HG03469 (cell line): ENCODE measurements around the gene RPRML.

Source experiments
- ATAC-seq: cut with Tn5 transposase; IDR thresholded peaks from one replicate; pipeline ENCODE4 v1.9.1; 2021; ENCODE audit warnings: mild to moderate bottlenecking, moderate library complexity, moderate number of reproducible peaks; ENCODE audit not compliant: unreplicated experiment

Gene RPRML

DNA sequence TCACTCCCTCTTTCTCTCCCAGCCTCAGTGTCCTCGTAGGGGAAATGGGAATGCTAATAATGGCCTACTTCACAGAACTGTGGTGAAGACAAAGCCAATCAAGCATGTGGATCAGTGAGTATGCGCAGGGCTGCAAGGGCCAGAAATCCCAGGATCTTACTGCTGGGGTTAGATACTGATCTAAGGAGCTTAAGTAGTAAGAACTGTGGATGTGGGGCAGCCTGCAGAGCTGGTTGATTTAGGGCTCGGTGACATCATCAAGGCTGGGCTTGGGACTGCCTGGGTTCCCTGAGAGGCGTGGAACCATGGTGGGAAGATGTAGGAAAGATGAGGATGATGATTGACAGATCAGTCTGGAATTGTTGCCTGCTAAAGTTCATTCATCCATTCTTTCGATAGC lies 30.5 kb downstream of the RPRML start:
- no peak for ATAC-seq

DNA sequence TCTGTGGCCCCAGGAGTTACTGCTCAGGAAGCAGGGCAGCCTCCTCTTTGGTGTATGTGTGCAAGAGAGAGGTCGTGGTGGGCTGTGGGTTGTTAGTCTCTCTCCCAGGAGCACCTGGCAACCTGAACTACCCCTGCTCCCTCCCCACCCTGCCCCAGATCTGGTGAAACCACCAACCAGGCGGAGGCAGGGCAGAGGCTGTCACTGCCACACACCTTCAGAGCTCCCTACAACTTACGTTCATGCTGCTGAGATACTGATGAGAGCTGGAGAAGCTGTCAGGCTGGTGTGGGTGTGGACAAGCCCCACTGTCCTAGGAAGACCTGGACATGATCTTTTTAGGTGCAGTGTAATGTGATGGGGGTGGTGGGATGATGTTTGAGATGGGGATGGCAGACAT lies 31.8 kb downstream of the RPRML start:
- ATAC-seq, result no peak

DNA sequence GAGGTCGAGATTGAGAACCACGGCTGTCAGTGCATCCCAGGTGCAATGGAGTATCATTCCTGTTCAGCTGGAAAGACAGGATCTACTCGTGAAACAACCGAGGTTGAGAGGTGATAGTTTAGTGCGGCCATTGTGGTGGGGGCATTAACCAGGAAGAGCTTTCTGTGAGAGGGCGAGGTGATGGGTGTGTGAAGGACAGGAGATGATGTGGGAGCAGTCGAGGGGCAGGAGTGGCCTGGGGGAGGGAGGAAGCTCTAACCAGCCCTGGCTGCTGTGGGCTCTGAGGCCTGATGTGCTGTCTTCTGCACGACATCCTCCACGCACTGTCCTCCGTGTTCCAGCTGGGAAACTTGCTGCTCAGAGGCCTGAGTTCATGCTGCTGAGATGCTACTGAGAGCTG lies 34.1 kb downstream of the RPRML start:
- ATAC-seq, result no peak

DNA sequence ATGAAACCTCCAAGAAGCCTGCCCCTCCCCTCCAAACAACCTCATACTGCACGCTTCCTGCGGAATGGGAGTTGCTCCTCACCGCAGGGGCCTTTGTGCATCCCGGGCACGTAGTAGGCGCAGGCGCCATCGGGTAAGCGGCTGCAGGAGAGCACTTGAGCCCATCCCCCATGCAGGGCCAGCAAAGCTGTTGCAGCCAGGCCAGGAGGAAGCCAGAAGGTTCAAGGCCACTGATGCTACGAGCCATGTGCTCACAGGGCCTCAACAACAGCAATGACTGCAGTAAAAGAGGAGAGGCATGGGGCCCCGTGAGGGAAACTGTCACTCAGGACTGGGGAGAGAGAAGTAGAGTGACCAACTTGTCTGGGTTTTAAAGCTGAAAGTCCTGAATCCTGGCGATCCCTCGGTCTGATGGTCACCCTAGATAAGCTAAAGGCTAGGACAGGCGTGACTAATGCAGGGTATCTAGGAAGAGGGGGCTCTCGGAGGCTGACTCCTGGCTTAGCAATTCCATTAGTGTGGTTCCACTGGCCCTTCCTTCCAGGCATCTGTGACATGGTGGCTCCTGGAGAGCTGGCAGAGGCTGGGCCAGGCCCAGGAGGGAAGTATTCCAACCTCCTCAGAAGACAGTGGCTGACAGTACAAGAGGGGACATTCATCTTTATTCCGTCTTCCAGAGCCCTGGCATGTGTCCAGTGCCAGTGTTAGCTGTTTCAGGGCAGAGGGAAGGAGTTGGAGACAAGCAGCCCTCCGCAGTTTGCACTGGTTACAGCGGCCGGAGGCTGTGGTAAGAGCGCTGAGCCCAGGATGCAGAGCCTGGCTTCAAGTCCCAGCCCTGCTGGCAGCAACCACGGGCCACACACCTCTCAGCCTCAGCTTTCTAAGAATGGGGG lies 35.3 kb downstream of the RPRML start:
- ATAC-seq, result no peak

DNA sequence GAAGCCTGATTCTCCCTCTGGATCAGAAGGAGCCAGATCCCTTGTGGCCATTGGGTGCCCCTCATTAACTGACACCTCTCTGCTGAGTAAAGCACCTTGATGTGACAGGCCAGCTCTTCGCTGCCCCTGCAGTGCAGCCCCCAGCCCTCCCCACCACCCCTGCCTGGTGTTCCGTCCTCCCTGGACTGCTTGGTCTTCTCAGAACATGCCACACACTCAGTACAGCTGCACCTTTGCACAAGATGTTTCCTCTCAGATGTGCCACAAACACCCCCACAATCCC lies 35.9 kb downstream of the RPRML start:
- no peak for ATAC-seq

DNA sequence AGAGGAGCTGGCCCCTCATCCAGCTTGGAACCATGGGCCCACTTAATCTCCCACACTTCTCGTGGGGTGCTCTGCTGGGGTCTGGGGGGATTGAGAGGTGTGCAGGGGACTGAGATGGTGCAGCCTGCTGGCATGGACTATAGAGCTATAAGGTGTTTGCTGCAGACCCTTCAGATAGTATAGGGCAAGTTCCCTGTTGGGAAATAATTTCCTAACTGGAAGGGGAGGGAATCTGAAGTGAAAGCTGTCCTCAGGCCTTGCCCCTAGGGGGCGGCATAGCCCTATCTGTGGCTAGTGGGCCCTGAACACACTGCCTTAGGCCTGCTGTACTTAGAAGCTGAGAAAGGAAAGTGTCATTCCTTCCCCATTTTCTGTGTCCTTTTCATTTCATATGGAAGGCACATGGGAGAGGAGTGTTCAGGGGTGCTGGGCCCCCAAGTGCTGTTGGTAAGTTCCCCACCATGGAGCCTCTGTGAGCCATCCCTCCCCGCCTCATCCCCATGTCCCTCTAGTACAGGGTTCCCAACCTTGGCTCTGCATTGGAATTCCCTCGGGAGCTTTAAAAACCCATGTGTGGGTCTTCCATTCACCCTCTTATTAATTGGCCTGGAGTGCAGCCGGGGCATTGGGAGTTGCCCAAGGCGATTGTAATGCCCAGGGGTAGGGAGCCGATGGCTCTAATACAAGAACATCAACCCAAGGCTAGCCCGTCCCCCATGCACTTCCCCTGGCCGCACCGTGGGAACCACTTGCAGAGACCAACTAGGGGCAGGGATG lies 36.4 kb downstream of the RPRML start:
- ATAC-seq, result no peak

DNA sequence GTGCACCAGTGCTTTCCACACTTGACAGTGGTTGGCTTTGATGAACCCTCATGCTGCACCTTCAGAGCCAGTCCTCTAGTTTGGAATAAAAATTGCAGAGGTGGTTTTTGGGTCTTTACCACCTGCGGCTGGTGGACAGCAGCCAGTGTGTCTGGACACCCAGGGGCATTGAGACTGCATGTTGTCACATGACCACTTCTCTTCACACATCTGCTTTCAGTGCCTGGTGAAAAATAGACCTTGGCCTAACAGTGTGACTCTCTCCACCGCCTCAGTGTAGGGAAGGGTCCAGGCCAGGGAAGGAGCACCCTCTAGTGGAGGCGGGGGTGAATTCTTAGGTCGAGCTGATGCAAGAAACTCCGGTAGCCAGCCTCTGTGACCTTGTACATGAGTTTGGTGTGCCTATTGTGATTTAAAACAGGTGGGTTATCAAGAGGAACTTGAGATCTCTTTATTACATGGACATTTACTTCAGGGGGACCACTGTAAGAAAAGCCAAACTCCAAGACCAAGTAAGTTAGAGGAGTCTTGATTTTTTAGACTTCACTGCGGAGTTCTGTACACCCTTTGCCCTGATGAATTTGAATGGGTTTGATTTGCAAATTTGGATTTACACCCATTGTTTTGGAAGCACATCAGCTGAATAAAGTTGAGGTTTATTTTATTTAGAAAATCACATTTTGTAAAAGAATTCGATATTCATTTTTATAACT lies 38.2 kb downstream of the RPRML start:
- ATAC-seq, result no peak

DNA sequence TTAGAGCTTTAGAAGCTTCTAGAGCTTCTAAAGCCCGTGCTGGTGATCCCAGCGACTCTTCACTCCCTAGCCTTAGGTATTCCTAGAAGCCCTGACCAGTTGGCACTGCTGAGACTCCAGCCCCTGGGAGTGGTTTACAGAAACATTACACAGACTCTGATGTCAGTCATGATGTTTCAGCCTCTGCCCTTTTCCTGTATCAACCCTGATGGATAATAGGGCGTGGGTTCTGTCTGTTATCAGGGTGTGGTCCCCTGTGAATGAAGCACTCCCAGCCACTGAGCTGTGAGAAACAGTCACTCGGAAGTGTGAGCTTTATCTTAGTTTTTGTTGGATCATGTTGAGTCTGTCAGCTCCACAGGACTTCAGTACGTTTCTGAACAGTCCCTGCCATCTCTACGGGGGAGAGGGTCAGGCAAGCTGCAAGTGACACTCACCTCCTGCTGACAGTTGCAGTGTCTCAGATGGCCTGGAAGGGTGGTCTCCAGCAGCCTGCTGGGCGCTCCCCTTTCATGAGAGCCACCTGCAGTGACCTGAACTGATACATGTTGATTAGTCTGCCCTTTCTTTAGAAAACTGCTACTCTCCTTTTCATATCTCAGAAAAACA lies 43.3 kb downstream of the RPRML start:
- no peak for ATAC-seq

DNA sequence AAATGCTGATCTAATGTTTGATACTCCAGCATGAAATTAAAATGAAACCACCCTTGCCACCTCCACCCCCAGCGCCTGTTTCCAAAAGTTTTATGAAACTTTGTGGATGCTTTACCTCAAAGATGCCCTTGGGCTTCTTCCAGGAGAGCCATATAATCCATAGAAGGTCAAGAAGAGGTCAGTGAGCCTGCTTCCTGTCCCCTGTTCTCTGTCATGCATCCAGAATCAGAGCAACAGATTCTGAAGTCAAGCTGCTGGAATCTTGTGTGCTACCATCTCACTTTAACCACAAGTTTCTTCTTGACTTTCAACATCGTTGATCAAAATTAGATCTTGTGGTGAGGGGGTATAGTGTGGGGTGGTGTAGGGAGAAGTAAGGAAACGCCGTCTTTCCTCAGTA lies 47.5 kb downstream of the RPRML start:
- no peak for ATAC-seq

DNA sequence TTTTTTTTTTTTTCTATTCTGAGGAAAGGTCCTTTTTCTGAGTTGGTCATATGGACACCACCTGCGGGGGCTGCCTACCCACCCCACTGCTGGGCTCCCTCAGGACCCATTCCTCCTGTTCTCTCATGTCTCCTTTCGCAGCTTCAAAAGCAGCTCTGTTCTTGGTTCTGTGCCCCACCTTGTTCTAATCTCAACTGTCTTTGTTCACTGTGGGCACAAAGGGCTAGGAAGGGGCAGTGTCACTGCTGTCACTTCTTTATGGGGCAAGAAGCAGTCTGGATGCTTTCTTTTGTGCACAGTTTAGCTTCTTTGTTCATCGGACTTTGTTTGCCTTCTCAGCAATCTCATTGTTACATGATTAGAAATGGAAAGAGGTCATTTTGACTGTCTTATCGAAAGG lies 49.0 kb downstream of the RPRML start:
- ATAC-seq, result no peak

DNA sequence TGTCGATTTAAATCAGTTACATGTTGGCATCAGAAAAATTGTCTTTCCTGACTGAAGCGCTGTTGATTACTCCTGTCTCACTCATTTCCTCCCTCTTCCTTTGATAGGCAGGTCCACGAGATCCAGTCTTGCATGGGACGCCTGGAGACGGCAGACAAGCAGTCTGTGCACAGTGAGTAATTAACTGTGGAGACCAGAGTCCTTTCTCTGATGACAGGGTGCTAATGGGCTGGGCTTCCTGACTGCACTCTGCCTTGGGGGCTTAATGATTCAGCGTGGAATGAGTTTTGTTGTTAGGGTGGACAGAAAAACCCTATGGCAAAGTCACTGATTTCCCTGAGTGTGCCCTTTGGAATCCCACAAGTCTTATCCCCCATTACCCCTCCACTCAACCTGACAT lies 49.6 kb downstream of the RPRML start:
- ATAC-seq, result no peak

DNA sequence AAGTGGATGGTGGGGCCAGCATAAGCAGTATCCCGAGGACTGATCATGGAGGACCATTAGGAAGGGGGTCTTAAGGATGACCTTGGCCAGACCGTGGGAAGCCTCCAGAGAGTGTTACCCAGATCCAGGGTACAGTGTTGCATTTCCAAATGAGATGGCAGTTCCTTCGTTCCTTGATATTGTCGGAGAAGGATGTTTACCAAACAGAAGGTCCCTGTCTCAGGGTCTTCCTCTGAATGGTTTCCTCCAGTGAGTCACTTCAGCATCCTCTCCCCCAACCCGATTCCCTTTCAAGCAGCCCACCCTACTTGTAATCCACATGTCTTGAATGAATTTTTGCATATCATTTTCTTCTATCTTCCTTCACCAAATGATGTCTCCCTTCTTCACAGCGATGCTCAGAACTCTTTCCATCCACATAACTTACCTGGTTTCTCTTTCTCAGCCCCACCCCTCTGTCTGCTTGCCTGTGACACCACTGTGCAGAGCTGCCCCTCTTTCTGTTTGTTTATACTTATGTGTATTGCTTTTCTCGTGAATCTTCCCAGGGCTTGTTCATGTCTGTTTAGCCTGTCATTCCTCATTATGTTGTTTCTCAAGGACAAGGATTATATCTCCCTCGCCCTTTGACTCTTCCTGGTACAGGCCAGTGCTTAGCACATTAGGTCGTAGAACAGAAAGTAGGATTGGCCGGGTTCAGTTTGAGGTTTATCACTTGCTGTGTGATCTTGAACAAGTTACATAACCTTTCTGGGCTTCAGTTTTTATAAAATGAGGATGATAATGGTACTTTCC lies 50.4 kb downstream of the RPRML start:
- ATAC-seq, result no peak
